GM19468 (cell line): ENCODE measurements around the gene PCDHGB7.
"Not testable (repeated sequence)": the region's sequence is repeated elsewhere in the genome, so short reads cannot be mapped to it uniquely, and the experiment has no call there.

Source experiments
- ATAC-seq: cut with Tn5 transposase; IDR thresholded peaks from one replicate; pipeline ENCODE4 v1.9.1; 2021; ENCODE audit warnings: mild to moderate bottlenecking, moderate library complexity, moderate number of reproducible peaks; ENCODE audit not compliant: unreplicated experiment; ENCODE audit errors: extremely low read depth

Gene PCDHGB7

DNA sequence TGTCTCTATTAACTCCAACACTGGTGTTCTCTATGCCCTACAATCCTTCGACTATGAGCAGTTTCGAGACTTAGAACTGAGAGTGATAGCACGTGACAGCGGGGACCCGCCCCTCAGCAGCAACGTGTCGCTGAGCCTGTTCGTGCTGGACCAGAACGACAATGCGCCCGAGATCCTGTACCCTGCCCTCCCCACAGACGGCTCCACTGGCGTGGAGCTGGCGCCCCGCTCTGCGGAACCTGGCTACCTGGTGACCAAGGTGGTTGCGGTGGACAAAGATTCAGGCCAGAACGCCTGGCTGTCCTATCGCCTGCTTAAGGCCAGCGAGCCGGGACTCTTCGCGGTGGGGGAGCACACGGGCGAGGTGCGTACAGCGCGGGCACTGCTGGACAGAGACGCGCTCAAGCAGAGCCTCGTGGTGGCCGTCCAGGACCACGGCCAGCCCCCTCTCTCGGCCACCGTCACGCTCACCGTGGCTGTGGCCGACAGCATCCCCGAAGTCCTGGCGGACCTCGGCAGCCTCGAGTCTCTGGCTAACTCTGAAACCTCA lies 5.3 kb downstream of the PCDHGB7 start:
- no peak for ATAC-seq

DNA sequence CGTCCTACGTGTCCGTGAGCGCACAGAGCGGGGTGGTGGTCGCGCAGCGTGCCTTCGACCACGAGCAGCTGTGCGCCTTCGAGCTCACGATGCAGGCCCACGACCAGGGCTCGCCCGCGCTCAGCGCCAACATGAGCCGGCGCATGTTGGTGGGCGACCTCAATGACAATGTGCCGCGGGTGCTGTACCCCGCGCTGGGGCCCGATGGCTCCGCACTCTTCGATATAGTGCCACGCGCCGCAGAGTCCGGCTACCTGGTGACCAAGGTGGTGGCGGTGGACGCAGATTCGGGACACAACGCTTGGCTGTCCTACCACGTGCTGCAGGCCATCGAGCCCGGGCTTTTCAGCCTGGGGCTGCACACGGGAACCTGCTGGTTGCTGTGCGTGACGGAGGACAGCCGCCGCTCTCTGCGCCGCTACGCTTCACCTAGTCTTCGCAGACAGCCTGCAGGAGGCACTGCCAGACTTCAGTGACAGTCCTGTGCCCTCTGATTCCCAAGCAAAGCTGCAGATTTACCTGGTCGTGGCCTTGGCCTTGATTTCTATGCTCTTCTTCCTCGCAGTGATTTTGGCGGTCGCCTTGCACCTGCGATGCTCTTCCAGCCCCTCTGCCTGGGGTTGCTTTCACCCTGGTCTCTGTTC lies 10.4 kb downstream of the PCDHGB7 start:
- no peak for ATAC-seq

DNA sequence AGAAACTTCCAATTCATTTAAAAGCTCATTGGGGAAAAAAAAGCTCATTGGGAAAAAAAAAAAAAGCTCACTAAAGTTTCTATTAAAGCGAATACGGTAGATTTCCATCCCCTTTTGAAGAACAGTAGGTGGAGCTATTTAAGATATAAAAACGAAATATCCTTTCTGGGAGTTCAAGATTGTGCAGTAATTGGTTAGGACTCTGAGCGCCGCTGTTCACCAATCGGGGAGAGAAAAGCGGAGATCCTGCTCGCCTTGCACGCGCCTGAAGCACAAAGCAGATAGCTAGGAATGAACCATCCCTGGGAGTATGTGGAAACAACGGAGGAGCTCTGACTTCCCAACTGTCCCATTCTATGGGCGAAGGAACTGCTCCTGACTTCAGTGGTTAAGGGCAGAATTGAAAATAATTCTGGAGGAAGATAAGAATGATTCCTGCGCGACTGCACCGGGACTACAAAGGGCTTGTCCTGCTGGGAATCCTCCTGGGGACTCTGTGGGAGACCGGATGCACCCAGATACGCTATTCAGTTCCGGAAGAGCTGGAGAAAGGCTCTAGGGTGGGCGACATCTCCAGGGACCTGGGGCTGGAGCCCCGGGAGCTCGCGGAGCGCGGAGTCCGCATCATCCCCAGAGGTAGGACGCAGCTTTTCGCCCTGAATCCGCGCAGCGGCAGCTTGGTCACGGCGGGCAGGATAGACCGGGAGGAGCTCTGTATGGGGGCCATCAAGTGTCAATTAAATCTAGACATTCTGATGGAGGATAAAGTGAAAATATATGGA lies 13.0 kb downstream of the PCDHGB7 start, which contains the start of gene PCDHGA12:
Gene PCDHGA12 (plus strand): TSS at position 176 of the 782 bp plus-strand sequence. CDS start 253 bp downstream, at position 429.
- ATAC-seq, result peak; percentile 86

DNA sequence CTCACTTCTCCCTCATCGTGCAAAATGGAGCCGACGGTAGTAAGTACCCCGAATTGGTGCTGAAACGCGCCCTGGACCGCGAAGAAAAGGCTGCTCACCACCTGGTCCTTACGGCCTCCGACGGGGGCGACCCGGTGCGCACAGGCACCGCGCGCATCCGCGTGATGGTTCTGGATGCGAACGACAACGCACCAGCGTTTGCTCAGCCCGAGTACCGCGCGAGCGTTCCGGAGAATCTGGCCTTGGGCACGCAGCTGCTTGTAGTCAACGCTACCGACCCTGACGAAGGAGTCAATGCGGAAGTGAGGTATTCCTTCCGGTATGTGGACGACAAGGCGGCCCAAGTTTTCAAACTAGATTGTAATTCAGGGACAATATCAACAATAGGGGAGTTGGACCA lies 13.8 kb downstream of the PCDHGB7 start:
- no peak for ATAC-seq

DNA sequence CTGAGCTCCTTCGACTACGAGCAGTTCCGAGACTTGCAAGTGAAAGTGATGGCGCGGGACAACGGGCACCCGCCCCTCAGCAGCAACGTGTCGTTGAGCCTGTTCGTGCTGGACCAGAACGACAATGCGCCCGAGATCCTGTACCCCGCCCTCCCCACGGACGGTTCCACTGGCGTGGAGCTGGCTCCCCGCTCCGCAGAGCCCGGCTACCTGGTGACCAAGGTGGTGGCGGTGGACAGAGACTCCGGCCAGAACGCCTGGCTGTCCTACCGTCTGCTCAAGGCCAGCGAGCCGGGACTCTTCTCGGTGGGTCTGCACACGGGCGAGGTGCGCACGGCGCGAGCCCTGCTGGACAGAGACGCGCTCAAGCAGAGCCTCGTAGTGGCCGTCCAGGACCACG lies 14.8 kb downstream of the PCDHGB7 start:
- ATAC-seq, result not testable (repeated sequence)

DNA sequence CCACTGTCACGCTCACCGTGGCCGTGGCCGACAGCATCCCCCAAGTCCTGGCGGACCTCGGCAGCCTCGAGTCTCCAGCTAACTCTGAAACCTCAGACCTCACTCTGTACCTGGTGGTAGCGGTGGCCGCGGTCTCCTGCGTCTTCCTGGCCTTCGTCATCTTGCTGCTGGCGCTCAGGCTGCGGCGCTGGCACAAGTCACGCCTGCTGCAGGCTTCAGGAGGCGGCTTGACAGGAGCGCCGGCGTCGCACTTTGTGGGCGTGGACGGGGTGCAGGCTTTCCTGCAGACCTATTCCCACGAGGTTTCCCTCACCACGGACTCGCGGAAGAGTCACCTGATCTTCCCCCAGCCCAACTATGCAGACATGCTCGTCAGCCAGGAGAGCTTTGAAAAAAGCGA lies 15.2 kb downstream of the PCDHGB7 start:
- not testable (repeated sequence) for ATAC-seq

DNA sequence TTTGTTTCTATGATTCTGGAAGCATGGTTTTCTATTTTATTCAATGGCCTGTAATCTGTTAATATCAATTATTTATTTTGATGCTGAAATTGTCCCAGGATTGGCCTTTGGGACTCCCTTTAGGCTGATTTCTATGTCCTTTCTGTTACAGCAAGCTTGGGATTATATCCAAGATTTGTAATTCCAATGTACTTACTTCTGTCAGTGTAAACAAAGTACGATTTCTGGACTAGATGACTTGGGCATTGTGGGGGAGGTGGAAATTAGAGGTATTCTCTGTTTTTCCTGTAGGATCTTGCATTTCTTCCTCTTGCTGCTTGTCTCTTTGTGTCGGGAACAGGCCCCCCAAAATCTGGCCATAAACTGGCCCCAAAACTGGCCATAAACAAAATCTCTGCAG lies 16.5 kb downstream of the PCDHGB7 start:
- ATAC-seq, result no peak

DNA sequence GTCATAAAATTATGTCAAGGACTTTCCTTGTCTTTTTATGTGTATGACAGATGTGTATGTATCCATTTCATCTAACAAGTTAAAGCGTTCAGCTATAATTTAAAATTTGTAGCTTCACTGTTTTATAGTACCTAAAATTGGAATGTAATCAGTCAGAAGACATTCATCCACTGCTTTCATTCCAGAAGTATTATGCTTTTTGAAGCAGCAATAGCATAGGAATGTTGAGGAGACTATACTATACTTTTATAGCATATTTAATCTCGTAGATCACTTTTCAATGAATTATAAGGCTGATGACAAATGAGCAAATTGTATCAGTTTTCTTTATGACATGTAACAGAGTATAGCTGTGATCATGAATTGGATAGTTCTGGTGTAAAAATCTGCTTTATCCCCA lies 19.7 kb downstream of the PCDHGB7 start:
- ATAC-seq, result no peak

DNA sequence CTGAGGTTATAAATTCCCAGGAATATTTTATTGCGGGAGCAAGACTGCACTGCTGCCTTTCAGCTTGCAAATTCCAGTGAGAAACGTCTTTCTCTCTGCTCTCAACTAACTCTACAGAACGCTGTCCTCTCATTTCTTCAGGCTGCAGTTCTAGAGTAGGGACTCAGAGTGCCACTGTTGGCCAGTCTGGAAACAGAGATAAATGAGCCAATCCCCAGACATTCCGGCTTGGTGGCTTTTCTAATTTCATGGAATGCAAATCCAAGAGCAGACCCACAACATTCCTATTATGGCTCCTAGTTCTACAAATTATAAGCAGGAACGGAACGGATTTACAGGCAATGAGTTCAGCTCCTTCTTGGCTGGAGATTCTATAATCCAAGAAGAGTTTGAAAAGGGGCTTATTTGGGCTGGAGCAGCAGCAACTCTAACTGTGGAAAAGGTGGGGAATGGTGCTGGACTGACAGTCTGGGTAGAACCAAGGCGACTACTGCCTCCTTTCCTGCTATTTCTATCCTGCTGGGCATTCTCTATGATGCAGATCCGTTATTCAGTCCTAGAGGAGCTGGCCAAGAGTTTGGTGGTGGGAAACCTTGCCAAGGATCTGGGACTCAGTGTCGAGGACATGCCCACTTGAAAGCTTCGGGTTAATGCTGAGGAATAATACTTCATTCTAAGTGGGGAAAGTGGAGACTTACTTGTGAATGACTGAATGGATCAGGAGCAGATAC lies 22.1 kb downstream of the PCDHGB7 start:
- no peak for ATAC-seq

DNA sequence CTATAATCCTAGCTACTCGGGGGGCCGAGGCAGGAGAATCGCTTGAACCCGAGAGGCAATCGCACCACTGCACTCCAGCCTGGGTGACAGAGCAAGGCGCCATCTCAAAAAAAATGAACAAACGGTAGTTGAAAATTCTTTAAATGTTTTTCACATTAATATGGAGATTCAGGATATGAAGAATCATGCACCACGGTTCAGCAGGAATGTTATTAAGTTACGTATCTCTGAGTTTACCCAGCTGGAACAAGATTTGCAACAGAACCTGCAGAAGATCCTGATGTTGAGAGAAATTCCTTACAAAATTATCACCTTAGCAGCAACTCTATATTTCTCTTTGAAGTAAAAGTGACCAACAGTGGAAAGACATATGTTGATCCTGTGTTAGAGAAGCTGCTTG lies 22.9 kb downstream of the PCDHGB7 start:
- ATAC-seq, result no peak

DNA sequence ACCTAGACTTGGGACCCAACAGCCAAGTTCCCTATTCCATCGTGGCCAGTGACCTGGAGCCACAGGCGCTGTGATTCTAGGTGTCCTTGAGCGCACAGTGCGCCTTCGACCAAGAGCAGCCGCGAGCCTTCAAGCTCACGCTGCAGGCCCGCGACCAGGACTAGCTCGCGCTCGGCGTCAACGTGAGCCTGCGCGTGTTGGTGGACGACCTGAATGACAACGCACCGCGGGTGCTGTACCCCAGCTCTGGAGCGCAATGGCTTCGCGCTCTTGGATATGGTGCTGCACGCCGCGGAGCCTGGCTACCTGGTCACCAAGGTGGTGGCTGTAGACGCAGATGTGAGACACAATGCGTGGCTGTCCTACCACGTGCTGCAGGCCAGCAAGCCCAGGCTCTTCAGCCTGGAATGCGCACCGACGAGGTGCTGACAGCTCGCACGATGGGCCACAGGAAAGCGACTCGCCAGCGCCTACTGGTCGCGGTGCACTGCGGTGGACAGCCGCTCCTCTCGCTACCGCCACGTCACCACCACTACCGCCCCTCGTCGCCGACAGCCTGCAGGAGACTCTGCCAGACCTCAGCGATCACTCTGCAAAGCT lies 24.2 kb downstream of the PCDHGB7 start:
- no peak for ATAC-seq

DNA sequence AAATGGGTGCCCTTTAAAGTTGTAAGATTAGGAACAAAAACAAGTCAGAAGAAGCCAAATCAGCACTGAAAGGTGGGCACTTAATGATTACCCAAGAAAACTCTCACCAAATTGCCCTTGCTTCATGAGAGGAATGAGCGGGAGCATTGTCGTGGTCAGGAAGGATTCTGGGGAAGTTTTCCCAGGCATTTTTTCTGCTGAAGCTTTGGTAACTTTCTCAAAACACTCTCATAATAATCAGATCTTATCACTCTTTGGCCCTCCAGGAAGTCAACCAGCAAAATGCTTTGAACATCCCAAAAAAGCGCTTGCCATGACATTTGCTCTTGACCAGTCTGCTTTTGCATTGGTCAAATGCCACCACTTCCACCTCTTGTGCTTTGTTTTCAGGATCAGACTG lies 47.9 kb downstream of the PCDHGB7 start:
- no peak for ATAC-seq
